ENCODE measurements around the gene DMTF1. TPM values are rescaled to one million over a fixed set of nuclear protein-coding genes. Genes with fewer than 3 reads are reported as not detected.

The DMTF1 gene
- total RNA-seq, 1 donor from 2014 or later, result 26.3 TPM

GRCh38 chr7:87146740-87147386 lies 5.4 kb upstream of the DMTF1 start:
- no peak for ATAC-seq

- ATAC-seq, result no peak
These were observed 4.8 kb upstream of the DMTF1 start for GRCh38 chr7:87147500-87147899.

- no peak for ATAC-seq
These were observed 3.8 kb upstream of the DMTF1 start for GRCh38 chr7:87148332-87148955.

GRCh38 chr7:87151002-87151728 lies 1.1 kb upstream of the DMTF1 start:
- ATAC-seq, result no peak

GRCh38 chr7:87151729-87152111 lies 533 bp upstream of the DMTF1 start:
- ATAC-seq, result no peak

- ATAC-seq, result no peak
These were observed 816 bp downstream of the DMTF1 start for GRCh38 chr7:87152897-87153641.

GRCh38 chr7:87154166-87154565 lies 1.9 kb downstream of the DMTF1 start:
- no peak for ATAC-seq

- ATAC-seq, result no peak
These were observed 2.3 kb downstream of the DMTF1 start for GRCh38 chr7:87154569-87154968.

- ATAC-seq, result no peak
These were observed 3.5 kb downstream of the DMTF1 start for GRCh38 chr7:87155788-87156187.

- no peak for ATAC-seq
These were observed 4.5 kb downstream of the DMTF1 start for GRCh38 chr7:87156709-87157108.

GRCh38 chr7:87159538-87159937 lies 7.3 kb downstream of the DMTF1 start:
- no peak for ATAC-seq

GRCh38 chr7:87164433-87164832 lies 12.2 kb downstream of the DMTF1 start:
- no peak for ATAC-seq

GRCh38 chr7:87170828-87171227 lies 18.6 kb downstream of the DMTF1 start:
- ATAC-seq, result no peak

- no peak for ATAC-seq
These were observed 19.2 kb downstream of the DMTF1 start for GRCh38 chr7:87171282-87171934.

- no peak for ATAC-seq
These were observed 21.2 kb downstream of the DMTF1 start for GRCh38 chr7:87173471-87173870.

- no peak for ATAC-seq
These were observed 26.1 kb downstream of the DMTF1 start for GRCh38 chr7:87178320-87178719.

GRCh38 chr7:87179180-87179579 lies 26.9 kb downstream of the DMTF1 start:
- no peak for ATAC-seq

GRCh38 chr7:87187120-87187519 lies 34.9 kb downstream of the DMTF1 start:
- ATAC-seq, result no peak

- no peak for ATAC-seq
These were observed 36.7 kb downstream of the DMTF1 start for GRCh38 chr7:87188930-87189329.

GRCh38 chr7:87190783-87191182 lies 38.5 kb downstream of the DMTF1 start:
- no peak for ATAC-seq

- no peak for ATAC-seq
These were observed 40.7 kb downstream of the DMTF1 start for GRCh38 chr7:87192784-87193487.

- no peak for ATAC-seq
These were observed 41.7 kb downstream of the DMTF1 start for GRCh38 chr7:87193912-87194311.
